ENCODE results near the gene DLG2.

DLG2 gene

DNA sequence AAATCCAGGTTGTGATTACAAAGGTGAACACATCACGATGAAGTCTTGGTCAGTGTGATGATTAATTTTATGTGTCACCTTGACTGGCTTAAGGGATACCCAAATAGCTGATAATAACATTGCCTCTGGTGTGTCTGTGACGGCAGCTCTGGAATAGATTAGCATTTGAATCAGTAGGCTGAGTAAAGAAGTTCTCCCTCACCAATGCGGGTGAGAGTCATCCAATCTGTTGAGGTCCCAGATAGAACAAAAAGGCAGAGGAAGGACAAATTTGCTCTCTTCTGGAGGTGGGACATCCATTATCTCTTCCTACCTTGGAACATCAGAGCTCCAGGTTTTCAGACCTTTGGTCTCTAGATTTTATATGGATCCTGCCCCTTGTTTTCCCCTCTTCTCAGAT lies 1484.7 kb downstream of the DLG2 start:
- H3K27me3 ChIP-seq (replicated peaks in 2 of 5; ENCODE audit: control insufficient read depth in 4 of 5, insufficient read depth in 5 of 5, low read length in 4 of 5), result no peaks in the 10 kb centered on the region
- 90% methylated on average over 2 of the region's 3 CpGs for WGBS (ENCODE audit: insufficient coverage)
- H3K27ac ChIP-seq (ENCODE audit: insufficient read depth in 1 of 2, low read depth in 1 of 2, low read length in 2 of 2, poor library complexity in 1 of 2, severe bottlenecking in 2 of 2), result no peak overlapping the region
- no peak for DNase-seq
- CTCF ChIA-PET, result no interaction called here
- H3K9me3 ChIP-seq (ENCODE audit: control extremely low read depth in 1 of 5, control insufficient read depth in 4 of 5, insufficient read depth in 2 of 5, low read depth in 1 of 5, low read length in 4 of 5), result no peaks in the 10 kb centered on the region
- no peaks in the 10 kb centered on the region for H3K36me3 ChIP-seq (ENCODE audit: control insufficient read depth in 4 of 4, insufficient read depth in 4 of 4, low read length in 3 of 4)
- H3K4me3 ChIP-seq (ENCODE audit: control insufficient read depth in 1 of 7, extremely low read depth in 1 of 7, insufficient read depth in 4 of 7, low read depth in 2 of 7, low read length in 6 of 7), result no peak overlapping the region
- POLR2A ChIA-PET, result no interaction called here
- no peaks in the 10 kb centered on the region for H3K4me1 ChIP-seq (ENCODE audit: control extremely low read depth in 1 of 4, control insufficient read depth in 4 of 4, insufficient read depth in 4 of 4, low read length in 3 of 4)

- DNase-seq, result no peak
- no peak overlapping the region for H3K27ac ChIP-seq (ENCODE audit: insufficient read depth in 1 of 2, low read depth in 1 of 2, low read length in 2 of 2, poor library complexity in 1 of 2, severe bottlenecking in 2 of 2)
- H3K4me3 ChIP-seq (ENCODE audit: control insufficient read depth in 1 of 7, extremely low read depth in 1 of 7, insufficient read depth in 4 of 7, low read depth in 2 of 7, low read length in 6 of 7), result no peak overlapping the region
- 100% methylated on average over 1 of the region's 4 CpGs for WGBS (ENCODE audit: insufficient coverage)
- H3K4me1 ChIP-seq (ENCODE audit: control extremely low read depth in 1 of 4, control insufficient read depth in 4 of 4, insufficient read depth in 4 of 4, low read length in 3 of 4), result no peaks in the 10 kb centered on the region
- ChIA-PET CTCF (no interaction called here), POLR2A (no interaction called here)
- H3K9me3 ChIP-seq (ENCODE audit: control extremely low read depth in 1 of 5, control insufficient read depth in 4 of 5, insufficient read depth in 2 of 5, low read depth in 1 of 5, low read length in 4 of 5), result no peaks in the 10 kb centered on the region
- H3K27me3 ChIP-seq (replicated peaks in 2 of 5; ENCODE audit: control insufficient read depth in 4 of 5, insufficient read depth in 5 of 5, low read length in 4 of 5), result no peaks in the 10 kb centered on the region
- no peaks in the 10 kb centered on the region for H3K36me3 ChIP-seq (ENCODE audit: control insufficient read depth in 4 of 4, insufficient read depth in 4 of 4, low read length in 3 of 4)
These were observed 1486.6 kb downstream of the DLG2 start for GRCh38 chr11:84140386-84141169.

DNA sequence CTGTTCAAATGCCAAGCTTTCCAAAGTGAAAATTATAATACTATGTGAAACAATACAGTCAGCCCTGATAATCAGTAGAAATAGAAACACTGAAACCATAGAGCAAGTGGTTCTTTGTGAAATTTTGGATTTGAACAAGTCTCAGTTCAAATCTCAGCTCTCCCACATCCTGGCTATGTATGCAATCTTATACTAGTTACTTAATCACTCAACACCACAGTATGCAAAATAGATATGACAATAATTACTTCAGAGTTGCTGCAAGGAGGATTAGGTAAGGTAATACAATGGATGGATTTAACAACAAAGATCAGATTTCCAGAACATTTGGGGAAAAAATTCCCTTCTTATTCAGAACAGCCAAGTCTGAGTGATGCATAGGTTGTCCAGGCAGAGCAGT lies 1489.2 kb downstream of the DLG2 start:
- no peaks in the 10 kb centered on the region for H3K4me1 ChIP-seq (ENCODE audit: control extremely low read depth in 1 of 4, control insufficient read depth in 4 of 4, insufficient read depth in 4 of 4, low read length in 3 of 4)
- H3K27me3 ChIP-seq (replicated peaks in 2 of 5; ENCODE audit: control insufficient read depth in 4 of 5, insufficient read depth in 5 of 5, low read length in 4 of 5), result no peaks in the 10 kb centered on the region
- no peaks in the 10 kb centered on the region for H3K36me3 ChIP-seq (ENCODE audit: control insufficient read depth in 4 of 4, insufficient read depth in 4 of 4, low read length in 3 of 4)
- no peak for DNase-seq
- CTCF ChIA-PET, result no interaction called here
- H3K9me3 ChIP-seq (ENCODE audit: control extremely low read depth in 1 of 5, control insufficient read depth in 4 of 5, insufficient read depth in 2 of 5, low read depth in 1 of 5, low read length in 4 of 5), result no peaks in the 10 kb centered on the region
- POLR2A ChIA-PET, result no interaction called here
- no peak overlapping the region for H3K4me3 ChIP-seq (ENCODE audit: control insufficient read depth in 1 of 7, extremely low read depth in 1 of 7, insufficient read depth in 4 of 7, low read depth in 2 of 7, low read length in 6 of 7)
- no peak overlapping the region for H3K27ac ChIP-seq (ENCODE audit: insufficient read depth in 1 of 2, low read depth in 1 of 2, low read length in 2 of 2, poor library complexity in 1 of 2, severe bottlenecking in 2 of 2)

GRCh38 chr11:84137505-84137904 lies 1489.6 kb downstream of the DLG2 start:
- POLR2A ChIA-PET, result no interaction called here
- Histone ChIP-seq H3K36me3 (ENCODE audit: control insufficient read depth in 4 of 4, insufficient read depth in 4 of 4, low read length in 3 of 4) (no peaks in the 10 kb centered on the region), H3K9me3 (ENCODE audit: control extremely low read depth in 1 of 5, control insufficient read depth in 4 of 5, insufficient read depth in 2 of 5, low read depth in 1 of 5, low read length in 4 of 5) (no peaks in the 10 kb centered on the region), H3K27me3 (replicated peaks in 2 of 5; ENCODE audit: control insufficient read depth in 4 of 5, insufficient read depth in 5 of 5, low read length in 4 of 5) (no peaks in the 10 kb centered on the region), H3K4me3 (ENCODE audit: control insufficient read depth in 1 of 7, extremely low read depth in 1 of 7, insufficient read depth in 4 of 7, low read depth in 2 of 7, low read length in 6 of 7) (no peak overlapping the region), H3K27ac (ENCODE audit: insufficient read depth in 1 of 2, low read depth in 1 of 2, low read length in 2 of 2, poor library complexity in 1 of 2, severe bottlenecking in 2 of 2) (no peak overlapping the region), H3K4me1 (ENCODE audit: control extremely low read depth in 1 of 4, control insufficient read depth in 4 of 4, insufficient read depth in 4 of 4, low read length in 3 of 4) (no peaks in the 10 kb centered on the region)
- CTCF ChIA-PET, result interaction anchor here (1.0 kb wide), 1 partner anchor 9 kb away, joined by 3 read pairs; no protein-coding TSS in a partner anchor
- DNase-seq, result no peak

DNA sequence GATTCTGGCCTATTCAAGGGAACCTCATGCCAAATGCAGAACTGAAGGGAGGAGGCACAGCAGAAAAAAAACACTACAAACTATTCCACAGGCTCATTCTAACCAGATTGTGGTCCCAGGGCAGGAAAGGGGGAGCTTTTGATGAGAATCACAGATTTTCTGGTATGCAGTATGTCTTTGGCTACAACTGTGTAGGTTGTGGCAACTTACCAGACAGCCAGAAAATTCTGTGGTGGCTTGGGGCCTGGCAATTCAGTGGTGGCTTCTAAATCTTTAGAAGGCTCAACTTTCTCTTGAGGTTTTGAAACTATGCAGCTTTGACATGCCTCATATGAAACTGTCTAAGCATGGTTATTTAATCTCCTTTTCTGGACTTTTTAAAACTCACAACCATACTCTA lies 1490.2 kb downstream of the DLG2 start:
- Histone ChIP-seq H3K4me3 (ENCODE audit: control insufficient read depth in 1 of 7, extremely low read depth in 1 of 7, insufficient read depth in 4 of 7, low read depth in 2 of 7, low read length in 6 of 7) (no peak overlapping the region), H3K9me3 (ENCODE audit: control extremely low read depth in 1 of 5, control insufficient read depth in 4 of 5, insufficient read depth in 2 of 5, low read depth in 1 of 5, low read length in 4 of 5) (no peaks in the 10 kb centered on the region), H3K36me3 (ENCODE audit: control insufficient read depth in 4 of 4, insufficient read depth in 4 of 4, low read length in 3 of 4) (no peaks in the 10 kb centered on the region), H3K27me3 (replicated peaks in 2 of 5; ENCODE audit: control insufficient read depth in 4 of 5, insufficient read depth in 5 of 5, low read length in 4 of 5) (no peaks in the 10 kb centered on the region), H3K4me1 (ENCODE audit: control extremely low read depth in 1 of 4, control insufficient read depth in 4 of 4, insufficient read depth in 4 of 4, low read length in 3 of 4) (no peaks in the 10 kb centered on the region), H3K27ac (ENCODE audit: insufficient read depth in 1 of 2, low read depth in 1 of 2, low read length in 2 of 2, poor library complexity in 1 of 2, severe bottlenecking in 2 of 2) (no peak overlapping the region)
- CTCF ChIA-PET, result interaction anchor here (1.0 kb wide), 1 partner anchor 10 kb away, joined by 3 read pairs; no protein-coding TSS in a partner anchor
- POLR2A ChIA-PET, result no interaction called here
- no peak for DNase-seq

GRCh38 chr11:84130646-84131427 lies 1496.3 kb downstream of the DLG2 start:
- Histone ChIP-seq H3K27me3 (replicated peaks in 2 of 5; ENCODE audit: control insufficient read depth in 4 of 5, insufficient read depth in 5 of 5, low read length in 4 of 5) (no peaks in the 10 kb centered on the region), H3K4me3 (ENCODE audit: control insufficient read depth in 1 of 7, extremely low read depth in 1 of 7, insufficient read depth in 4 of 7, low read depth in 2 of 7, low read length in 6 of 7) (no peak overlapping the region), H3K4me1 (ENCODE audit: control extremely low read depth in 1 of 4, control insufficient read depth in 4 of 4, insufficient read depth in 4 of 4, low read length in 3 of 4) (no peaks in the 10 kb centered on the region), H3K9me3 (ENCODE audit: control extremely low read depth in 1 of 5, control insufficient read depth in 4 of 5, insufficient read depth in 2 of 5, low read depth in 1 of 5, low read length in 4 of 5) (no peaks in the 10 kb centered on the region), H3K36me3 (ENCODE audit: control insufficient read depth in 4 of 4, insufficient read depth in 4 of 4, low read length in 3 of 4) (no peaks in the 10 kb centered on the region), H3K27ac (ENCODE audit: insufficient read depth in 1 of 2, low read depth in 1 of 2, low read length in 2 of 2, poor library complexity in 1 of 2, severe bottlenecking in 2 of 2) (no peak overlapping the region)
- DNase-seq, result no peak
- POLR2A ChIA-PET, result no interaction called here
- WGBS (ENCODE audit: insufficient coverage), result 83% methylated on average over 1 of the region's 3 CpGs
- CTCF ChIA-PET, result no interaction called here

DNA sequence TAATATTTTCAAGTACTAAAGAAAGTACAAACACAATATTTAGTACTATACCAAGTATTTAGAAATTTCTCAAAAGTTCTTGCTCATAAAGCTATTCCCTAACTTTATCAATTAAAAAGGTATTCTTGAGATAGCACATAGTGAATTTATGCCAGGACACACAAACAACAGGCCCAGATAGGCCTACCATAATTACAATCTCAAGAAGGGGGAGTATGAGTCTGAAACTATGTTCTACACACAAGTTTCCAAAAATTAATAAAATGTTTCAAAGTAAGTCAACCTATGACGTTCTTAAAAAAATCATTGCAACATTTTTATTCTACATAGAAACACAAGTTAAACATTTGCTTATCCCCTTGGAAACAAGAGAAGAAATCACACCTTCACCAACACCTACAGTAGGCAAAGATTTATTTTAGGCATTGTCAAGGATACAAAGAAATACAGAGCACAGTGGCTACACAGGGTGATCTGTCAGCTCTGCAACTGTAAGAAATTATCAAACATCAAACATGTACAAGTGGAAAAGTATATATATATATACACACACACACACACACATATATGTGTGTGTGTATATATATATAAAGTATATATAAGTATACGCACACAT lies 1497.1 kb downstream of the DLG2 start:
- no CpG with 5 or more reads among the region's 2 CpGs for WGBS (ENCODE audit: insufficient coverage)
- H3K27ac ChIP-seq (ENCODE audit: insufficient read depth in 1 of 2, low read depth in 1 of 2, low read length in 2 of 2, poor library complexity in 1 of 2, severe bottlenecking in 2 of 2), result no peak overlapping the region
- H3K27me3 ChIP-seq (replicated peaks in 2 of 5; ENCODE audit: control insufficient read depth in 4 of 5, insufficient read depth in 5 of 5, low read length in 4 of 5), result no peaks in the 10 kb centered on the region
- H3K9me3 ChIP-seq (ENCODE audit: control extremely low read depth in 1 of 5, control insufficient read depth in 4 of 5, insufficient read depth in 2 of 5, low read depth in 1 of 5, low read length in 4 of 5), result no peaks in the 10 kb centered on the region
- no peaks in the 10 kb centered on the region for H3K36me3 ChIP-seq (ENCODE audit: control insufficient read depth in 4 of 4, insufficient read depth in 4 of 4, low read length in 3 of 4)
- ChIA-PET POLR2A (no interaction called here), CTCF (no interaction called here)
- no peak overlapping the region for H3K4me3 ChIP-seq (ENCODE audit: control insufficient read depth in 1 of 7, extremely low read depth in 1 of 7, insufficient read depth in 4 of 7, low read depth in 2 of 7, low read length in 6 of 7)
- no peaks in the 10 kb centered on the region for H3K4me1 ChIP-seq (ENCODE audit: control extremely low read depth in 1 of 4, control insufficient read depth in 4 of 4, insufficient read depth in 4 of 4, low read length in 3 of 4)
- DNase-seq, result no peak

All from common myeloid progenitor, CD34-positive (primary cell).